HG02763 (cell line): ENCODE measurements around the gene LSM6.

Experiments used
- ATAC-seq: cut with Tn5 transposase; IDR thresholded peaks from one replicate; pipeline ENCODE4 v1.9.1; 2021; ENCODE audit warnings: mild to moderate bottlenecking, moderate library complexity; ENCODE audit not compliant: unreplicated experiment

Gene LSM6

DNA sequence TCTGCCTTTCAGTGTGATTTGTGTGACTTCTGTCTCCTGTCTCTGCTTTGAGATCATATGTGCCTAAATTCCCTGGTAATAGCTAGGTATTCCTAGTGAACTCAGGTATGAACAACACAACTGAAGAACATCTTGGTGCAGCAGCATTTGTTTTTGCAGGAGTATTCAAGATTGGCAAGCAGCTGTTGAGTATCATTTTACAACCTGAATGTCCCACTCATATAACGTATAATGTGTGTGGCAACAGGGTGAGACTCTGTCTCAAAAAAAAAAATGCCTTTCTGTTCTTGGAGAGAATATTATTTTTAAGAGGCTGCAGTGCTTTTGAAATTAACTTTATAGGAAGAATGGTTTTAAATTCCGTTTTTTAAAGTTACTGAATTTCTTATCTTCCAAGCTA is 7.7 kb downstream of the LSM6 start:
- no peak for ATAC-seq

DNA sequence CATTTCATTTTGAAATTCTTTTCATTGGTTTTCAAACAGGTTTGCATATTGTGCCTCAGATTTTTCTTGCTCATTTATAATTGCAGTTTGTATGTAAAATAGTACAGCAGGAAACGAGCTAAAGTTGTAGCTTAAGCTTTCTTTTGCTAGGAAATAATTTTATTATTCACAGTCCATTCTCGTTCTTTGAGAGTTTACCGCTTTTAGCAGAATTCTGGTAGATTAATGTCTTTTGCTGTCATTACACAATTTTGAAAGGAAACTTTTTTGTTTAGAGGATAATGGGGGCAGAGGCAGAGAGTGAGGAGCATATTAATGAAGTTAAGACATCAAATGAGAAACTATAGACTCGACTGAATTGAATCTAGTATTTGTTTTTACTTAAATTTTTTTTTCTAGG is 10.5 kb downstream of the LSM6 start:
- ATAC-seq: no peak

DNA sequence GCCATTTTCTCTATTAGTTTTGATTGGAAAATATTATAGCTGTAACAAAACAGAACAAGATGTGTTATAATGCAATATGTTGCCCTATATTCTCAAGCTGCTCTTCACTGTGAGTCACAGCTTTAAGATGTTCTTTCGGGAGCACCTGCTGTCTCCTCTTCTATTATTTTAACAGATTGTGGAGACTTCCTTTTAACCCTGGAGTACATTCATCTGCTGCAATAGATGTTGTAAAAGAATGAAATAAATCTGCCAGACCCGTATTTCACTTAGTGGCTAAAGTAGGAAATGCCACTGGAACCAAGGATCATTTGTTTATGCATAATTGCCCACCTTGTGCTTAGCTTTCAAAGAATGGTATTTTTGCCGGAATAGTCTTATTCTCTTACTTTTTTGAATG is 11.1 kb downstream of the LSM6 start:
- no peak for ATAC-seq

DNA sequence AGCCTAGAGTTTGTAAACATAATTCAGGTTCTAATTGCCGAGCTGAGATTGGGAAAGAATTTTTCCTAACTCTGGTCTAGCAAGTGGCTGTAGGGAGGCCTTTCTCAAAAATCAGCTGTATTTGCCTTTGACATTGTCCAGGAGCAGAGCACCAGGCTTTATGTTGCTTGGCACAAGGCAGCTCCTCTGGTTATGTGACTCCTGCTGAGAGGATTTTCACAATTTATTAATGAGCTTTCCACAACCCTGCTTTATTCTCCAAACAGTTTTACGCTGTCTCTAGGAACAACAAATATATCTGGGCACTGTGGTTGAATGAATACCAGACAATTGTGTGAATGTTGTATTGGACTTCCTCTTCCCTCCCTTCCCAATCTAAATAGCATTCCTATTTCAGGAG is 14.9 kb downstream of the LSM6 start:
- no peak for ATAC-seq

DNA sequence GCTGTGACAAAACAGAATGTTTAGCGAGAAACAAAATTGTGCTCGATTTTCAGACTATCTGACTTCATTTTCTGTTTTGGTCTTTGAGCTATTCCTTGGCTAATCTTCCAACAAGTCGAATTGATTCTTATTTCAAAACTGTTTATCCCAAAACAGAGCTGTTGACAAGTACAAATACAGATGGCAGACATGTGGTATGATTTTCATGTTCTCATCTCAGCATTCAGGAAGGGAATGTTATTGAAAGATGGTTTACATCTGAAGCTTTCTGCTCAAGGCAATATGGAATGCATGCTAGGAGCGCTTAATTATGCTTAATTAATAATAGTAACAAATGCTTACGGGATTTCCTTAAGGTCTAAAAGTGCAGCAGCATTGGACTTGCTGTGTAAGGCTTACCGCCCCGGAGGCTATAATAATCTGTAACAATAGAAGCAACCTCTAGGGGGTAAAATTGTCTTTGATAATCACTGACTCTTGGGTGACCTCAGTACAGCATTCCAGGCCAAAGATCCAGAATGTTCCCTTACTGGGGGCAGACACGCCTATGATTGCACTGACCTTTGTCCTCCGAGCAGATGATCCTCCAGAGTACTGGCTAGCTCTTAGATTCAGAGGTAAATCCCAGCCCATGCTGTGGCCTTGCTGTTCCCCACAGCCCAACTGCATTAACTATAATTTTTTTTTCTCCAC is 16.4 kb downstream of the LSM6 start:
- ATAC-seq: no peak

DNA sequence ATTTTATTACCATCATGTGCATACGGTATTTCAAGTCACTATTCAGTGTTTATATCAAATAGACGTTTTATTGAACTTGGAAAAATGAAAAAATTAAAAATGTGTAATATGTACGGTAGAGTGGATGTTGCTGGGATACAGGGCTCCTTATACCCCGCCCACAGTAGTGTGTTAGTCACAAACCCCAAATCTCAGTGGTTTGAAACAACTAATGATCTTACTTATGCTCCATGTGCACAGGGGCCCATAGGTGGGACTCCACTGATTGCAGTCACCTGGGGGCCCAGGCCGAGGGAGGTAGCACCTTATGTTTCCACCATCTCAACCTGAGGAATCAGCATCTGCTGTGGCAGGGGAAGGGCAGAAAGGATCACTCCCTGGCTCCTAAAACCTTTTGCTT is 18.1 kb downstream of the LSM6 start:
- ATAC-seq: no peak

DNA sequence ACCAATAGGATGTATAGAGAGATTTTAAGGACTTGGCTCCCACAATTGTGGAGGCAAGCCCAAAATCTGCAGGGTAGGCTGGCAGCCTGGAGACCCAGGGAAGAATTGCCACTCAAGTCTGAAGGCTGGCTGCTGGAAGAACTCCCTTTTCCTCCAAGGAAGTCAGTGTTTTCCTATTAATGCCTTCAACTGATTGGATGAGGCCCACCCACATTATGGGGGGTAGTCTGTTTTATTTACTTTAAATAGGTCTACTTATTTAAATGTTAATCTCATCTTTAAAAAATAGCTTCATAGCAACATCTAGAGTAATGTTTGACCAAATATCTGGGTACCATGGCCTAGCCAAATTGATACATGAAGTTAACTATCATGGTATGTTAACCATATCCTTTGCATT is 18.7 kb downstream of the LSM6 start:
- no peak for ATAC-seq

DNA sequence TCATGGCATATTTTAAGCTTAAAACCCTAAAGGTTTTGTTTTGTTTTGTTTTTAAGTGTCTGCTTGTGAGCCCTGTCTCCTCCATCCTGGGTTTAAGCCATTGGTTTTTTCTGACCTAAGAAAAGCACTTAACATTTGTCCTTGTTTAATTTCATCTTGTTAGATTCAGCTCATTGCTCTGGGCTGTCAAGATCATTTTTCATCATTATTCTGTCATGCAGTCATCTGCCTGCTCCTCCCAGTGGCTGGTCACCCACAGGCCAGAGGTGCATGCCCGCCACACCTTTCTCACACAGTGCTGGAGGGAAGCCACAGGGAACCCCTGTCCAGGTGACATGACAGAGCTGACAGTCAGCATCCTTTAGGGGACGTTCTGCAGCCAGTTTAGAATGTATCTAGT is 27.1 kb downstream of the LSM6 start:
- ATAC-seq: no peak

DNA sequence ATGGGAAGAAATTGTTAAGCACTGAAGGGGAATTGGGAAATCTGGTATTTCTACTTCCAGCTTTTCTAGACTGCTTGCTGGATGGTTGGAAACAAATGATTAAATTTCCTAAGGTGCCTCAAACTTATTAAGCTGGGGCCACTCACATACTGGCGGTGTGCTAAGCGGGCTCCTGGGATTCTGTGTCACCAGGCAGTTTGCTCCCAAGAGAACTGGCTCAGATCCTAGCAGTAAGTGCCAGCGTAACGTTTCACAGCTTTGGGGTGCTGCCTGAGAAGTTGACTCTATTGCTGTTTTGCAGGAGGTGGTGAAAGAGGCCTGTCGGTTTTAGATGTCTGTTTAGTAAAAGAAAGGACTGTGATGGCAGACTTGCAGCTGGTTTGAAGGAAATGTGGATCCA is 31.9 kb downstream of the LSM6 start:
- ATAC-seq: no peak

DNA sequence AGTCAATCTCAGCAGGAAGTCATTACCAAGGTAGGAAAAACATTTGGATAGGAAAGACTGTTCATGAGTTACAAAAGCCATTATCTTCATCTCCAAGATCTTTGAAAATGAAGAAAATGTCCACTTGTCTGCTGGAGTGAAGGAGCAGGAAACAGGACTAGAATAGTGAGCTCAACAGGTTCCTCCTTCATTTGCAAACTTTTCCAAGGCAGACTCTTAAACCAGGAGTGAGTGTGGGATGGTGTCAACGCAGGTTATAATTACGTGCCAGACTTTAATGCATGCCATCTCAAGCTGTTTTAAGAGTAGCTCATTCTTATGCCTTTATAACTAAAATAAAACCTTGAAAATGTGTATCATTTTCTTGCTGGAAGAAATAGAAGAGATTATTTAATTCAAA is 35.4 kb downstream of the LSM6 start:
- ATAC-seq: no peak

DNA sequence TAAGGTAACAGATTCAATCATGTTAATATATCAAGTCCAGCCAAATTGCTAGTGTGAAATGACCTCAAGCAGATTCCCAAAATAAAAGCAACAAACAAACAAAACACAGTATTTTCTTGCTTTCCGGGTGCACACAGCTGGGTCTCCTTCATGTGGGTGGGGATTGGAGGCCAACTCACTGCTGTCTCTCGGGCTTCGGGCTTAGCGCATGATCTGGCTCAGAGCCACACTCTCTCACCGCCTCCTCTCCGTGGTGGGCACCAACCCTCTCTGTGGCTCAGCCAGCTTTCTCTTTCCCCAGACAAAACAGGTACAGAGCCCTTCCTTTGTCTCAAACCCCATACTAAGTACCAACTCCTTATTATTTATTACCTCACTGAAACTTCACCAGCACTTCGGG is 35.9 kb downstream of the LSM6 start:
- ATAC-seq: no peak

DNA sequence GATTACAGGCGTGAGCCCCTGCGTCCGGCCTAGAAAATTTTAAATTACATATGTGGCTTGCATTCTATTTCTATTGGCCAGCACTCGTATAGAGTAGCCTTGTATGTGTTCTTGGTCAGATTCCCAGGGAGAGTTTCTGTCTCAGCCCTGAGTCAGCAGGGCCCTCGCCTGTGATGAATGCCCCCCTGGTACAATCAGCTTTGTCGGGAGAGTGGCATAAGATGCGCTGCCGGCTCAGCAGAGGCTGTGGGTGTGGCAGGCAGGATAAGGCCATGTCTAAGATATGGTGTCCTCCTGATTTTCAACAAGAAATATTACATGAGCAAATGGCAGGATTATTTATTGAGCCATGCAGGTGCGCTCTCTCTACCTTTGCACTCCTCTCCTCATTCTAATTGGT is 37.3 kb downstream of the LSM6 start:
- no peak for ATAC-seq

DNA sequence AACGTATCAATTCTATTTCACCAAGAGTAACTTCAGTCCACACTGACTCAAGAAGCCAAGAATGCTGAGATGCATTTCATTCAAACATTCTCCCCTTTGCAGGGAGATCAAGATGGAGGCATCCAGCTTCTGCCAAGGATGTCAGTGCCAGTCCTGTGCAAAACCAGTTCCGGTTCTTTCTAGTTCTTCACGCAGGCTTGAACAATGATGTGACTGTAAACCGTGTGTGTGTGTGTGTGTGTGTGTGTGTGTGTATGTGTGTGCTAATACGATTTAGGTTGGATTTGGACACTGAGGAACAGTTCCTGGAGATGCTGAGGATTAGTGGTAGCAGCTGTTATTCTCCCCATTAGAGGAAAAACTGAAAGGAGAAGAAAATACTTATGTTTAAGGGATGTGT is 38.7 kb downstream of the LSM6 start, which contains the start of gene REELD1:
TSS of gene REELD1 (plus strand) at position 301 of the 400 bp plus-strand sequence. CDS start 2,415 bp downstream, outside the sequence.
- ATAC-seq: no peak

DNA sequence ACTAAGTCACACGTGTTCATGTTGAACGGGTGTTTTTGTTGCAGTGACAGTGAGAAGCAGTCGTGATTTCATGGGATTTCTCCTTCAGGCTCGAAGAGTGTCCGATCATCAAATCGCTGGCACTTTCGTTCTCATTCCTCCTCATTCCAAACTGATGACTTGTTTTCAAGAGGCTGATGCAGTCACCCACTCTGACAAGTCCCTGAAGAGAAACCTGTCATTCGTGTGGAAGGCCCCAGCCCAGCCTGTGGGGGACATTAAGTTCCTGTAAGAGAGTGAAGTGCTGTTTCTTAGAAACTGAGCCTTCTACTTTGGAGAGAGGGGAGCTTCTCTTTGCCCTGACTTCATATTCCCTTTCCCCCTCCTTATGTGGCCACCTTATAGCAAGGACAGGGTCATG is 46.8 kb downstream of the LSM6 start:
- no peak for ATAC-seq

DNA sequence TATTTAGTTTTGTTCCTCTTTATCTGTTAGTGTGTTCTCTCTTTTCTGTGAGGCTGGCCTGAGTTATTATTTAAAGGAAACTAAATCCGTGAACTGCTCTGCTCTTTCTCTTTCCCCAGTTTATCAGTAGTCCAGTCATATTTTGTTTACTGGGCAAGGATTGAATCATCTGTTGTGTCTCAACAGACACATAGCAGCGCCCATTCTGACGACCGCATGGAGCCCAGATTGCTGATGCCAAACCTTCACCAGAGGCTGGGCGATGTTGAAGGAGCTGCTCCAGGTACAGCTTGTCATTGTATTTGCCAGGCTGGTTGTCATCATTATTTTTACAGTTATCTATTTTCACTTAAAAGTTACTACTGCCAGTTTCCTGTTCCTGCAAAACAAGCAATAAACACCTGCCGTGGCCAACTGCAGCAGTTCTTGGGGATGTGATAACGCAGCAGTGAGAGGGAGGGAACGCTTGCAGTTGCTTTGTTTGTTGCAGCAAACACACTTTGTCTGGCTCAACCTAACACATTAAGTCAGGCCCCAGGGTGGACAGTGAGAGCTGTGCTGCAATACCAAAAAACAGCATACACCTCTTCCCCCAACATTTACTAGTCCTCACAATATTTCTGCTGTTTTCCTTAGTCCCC is 48.9 kb downstream of the LSM6 start:
- ATAC-seq: no peak

DNA sequence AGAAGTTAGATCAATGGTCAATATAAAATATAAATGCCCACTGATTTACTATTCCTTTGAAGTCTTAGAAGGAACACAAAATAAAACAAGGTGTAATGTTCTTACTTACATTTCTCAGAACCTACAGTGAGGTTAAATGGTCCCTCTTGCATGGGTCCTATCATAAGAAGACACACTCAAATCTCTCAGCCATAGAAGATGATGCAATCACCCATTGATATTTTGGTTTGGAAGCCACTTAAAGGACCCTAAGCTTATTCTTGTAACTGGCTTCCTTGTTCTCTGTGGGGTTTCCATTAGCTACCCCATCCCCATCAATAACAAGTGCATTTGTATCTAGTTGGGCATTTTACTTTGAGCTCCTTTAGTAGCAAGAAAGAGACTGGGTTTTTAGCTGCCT is 53.9 kb downstream of the LSM6 start:
- ATAC-seq: no peak

DNA sequence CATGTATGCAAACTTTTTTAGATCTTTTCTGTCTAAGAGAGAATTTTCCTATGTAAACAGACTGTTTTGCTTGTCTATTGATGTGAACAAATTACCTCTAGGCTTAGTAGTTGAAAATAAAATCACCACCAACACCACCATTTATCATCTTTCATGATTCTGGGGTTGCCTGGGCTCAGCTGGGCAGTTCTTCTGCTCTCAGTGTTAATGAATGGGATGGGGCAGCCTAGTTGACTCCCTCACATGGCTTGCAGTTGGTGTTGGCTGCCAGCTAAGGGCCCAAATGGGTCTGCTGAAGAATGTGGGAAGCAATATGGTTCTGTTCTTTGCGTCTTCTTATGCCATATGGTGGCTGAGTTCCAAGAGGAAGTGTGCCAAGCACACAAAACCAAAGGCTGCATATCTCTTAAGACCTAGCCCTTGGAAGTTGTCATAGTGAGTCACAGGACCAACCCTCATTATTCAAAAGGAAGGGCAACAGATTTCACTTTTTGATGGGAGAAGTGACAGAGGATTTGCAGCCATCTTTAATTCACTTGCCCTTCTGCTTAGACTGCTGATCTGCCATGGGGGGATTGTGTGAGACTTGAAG is 56.7 kb downstream of the LSM6 start:
- no peak for ATAC-seq

DNA sequence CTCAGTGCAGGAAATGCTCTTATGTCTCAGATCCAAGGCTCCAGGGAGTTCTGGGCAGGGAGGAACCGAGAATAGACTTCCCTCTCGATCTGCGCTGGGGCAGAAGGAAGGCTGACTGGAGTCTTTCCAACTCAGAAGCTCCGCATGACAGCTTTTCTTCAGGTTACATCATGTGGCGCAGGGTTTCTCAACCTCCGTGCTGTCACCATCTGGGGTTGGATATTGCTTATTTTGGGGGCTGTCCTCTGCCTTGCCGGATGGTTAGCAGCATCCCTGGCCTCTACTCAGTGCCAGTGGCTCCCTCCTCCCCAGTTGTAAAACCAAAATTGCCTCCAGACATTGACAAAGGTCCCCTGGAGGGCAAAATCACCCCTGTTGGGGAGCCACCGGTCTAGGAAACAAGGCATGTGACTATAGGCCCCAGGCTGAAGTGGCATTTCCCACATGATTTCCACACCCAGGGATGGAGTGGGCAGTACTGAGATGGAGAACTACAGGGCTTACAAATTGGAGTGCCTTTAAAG is 60.2 kb downstream of the LSM6 start:
- ATAC-seq: no peak

DNA sequence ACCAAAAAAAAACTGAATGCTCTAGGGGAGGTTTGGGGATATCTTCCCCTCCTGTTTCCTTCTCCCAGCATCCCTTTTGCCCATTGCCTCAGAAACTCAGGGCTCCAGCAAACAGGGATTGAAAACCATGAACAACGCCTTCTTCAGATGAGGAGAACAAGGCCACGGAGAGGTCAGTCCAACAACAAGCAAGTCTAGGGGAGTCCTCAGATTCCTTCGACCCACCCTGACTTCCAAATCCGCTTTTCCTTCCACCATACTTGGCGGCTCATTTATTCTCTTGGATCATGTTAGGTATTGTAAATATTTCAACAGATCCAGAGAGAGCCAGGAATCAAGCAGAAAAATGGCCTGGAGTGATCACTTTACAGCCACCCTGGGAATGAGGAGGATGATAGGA is 60.7 kb downstream of the LSM6 start:
- ATAC-seq: no peak

DNA sequence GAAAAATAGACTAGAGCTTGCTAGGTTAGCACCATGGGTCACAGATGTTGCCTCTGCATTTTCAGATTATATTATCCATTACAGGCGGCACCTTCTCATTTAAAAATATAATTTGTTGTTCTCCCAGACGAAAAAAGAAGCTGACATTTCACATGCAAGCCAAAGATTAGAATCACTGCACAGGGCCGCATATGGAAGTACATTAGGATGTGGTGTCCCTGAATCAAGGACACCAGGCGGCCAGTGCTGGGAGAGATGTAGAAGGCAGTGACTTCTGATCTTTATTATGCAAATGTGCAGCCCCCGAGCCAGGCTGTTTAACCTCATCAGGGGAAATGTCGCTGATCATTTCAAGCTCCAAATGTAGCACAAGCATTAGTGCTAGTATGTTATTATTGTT is 61.6 kb downstream of the LSM6 start:
- no peak for ATAC-seq

DNA sequence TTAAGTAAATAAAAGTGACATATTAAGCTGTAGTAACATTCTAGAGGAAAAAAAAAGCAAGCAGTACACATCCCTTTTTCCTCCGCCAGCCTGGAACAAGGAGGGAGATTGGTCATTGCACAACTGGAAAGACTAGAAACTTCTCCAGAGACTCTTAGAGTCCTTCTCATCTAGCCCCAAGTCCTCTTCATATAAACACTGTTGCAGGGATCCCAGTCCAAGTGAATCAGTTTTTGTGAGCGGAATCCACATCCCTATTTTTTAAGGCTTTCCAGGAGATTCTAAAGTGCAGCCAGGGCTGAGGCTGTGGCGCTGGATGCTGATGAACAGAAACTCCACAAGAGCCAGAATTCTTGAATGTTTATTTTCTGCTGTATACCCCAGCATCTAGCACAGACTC is 62.6 kb downstream of the LSM6 start:
- ATAC-seq: no peak
